Small intestine (tissue), 7 donors: ENCODE data around the gene RFX3. TPM values are rescaled to one million over a fixed set of nuclear protein-coding genes. Genes with fewer than 3 reads are reported as not detected.

Source experiments
- DNase-seq, 2 donors: peaks; one replicate each; pipeline versions ENCODE4 v3.0.0 to v3.0.0-alpha.2; 2013
- FAIRE-seq: peaks from 2 replicates; lab custom pipeline; 2012; peaks lifted over from hg19 to GRCh38; lab: Jason Lieb, UNC
- H3K27ac ChIP-seq, 3 donors: one replicate each; pipeline ENCODE4 v1.5.1; 2013; ENCODE audit warnings: low read length in 2 of 3, mild to moderate bottlenecking in 2 of 3, control low read depth in 1 of 3, inconsistent platforms in 1 of 3, low read depth in 1 of 3, moderate library complexity in 1 of 3
- H3K27me3 ChIP-seq, 3 donors: one replicate each; pipeline ENCODE4 v1.6.1; 2013; ENCODE audit warnings: low read length in 3 of 3, inconsistent platforms in 1 of 3; ENCODE audit not compliant: control insufficient read depth in 3 of 3, insufficient read depth in 3 of 3
- H3K36me3 ChIP-seq, 3 donors: one replicate each; pipeline ENCODE4 v1.6.1; 2013; ENCODE audit warnings: low read length in 3 of 3, inconsistent platforms in 1 of 3, low read depth in 1 of 3, mild to moderate bottlenecking in 1 of 3, moderate library complexity in 1 of 3; ENCODE audit not compliant: control insufficient read depth in 3 of 3, insufficient read depth in 2 of 3
- H3K4me1 ChIP-seq, 3 donors: one replicate each; pipeline ENCODE4 v1.6.1; 2013; ENCODE audit warnings: low read length in 2 of 3, inconsistent platforms in 1 of 3, low read depth in 1 of 3, mild to moderate bottlenecking in 1 of 3, moderate library complexity in 1 of 3; ENCODE audit not compliant: control insufficient read depth in 3 of 3, insufficient read depth in 2 of 3
- H3K4me3 ChIP-seq, 3 donors: one replicate each; pipeline ENCODE4 v1.5.1; 2013; ENCODE audit warnings: low read length in 3 of 3, control low read depth in 1 of 3, inconsistent platforms in 1 of 3, low read depth in 1 of 3, mild to moderate bottlenecking in 1 of 3, moderate library complexity in 1 of 3
- H3K9me3 ChIP-seq, 2 donors: one replicate each; pipeline ENCODE4 v1.6.1; 2013; ENCODE audit warnings: low read depth in 1 of 2, low read length in 1 of 2; ENCODE audit not compliant: control insufficient read depth in 2 of 2, insufficient read depth in 1 of 2
- WGBS, 3 donors: extraction: QIAGEN DNeasy Blood & Tissue Kit; methylation state at CpG; one replicate each; pipeline ENCODE4 v1.1.7; 2013; 5-methylcytosine and 5-hydroxymethylcytosine counted together
- polyA plus RNA-seq, 4 donors: library from polyadenylated mRNA; stranded (reverse) in 3 of 4; unstranded in 1 of 4; fragments of 200-250 nt in 3 of 4; fragments of 120-200 nt in 1 of 4; gene quantifications; one replicate each; pipeline versions ENCODE4 v1.2.1 to v1.2.3, GENCODE V29; 2013
- donor health status: healthy with polysubstance abuse.
- donor health status: control.
- donor health status: control.
- donor health status: Bipolar disorder and iron deficiency.
- donor health status: healthy.

RFX3 gene
- polyA plus RNA-seq, 4 donors: 0.27 to 8.1 (median 1.3) TPM

DNA sequence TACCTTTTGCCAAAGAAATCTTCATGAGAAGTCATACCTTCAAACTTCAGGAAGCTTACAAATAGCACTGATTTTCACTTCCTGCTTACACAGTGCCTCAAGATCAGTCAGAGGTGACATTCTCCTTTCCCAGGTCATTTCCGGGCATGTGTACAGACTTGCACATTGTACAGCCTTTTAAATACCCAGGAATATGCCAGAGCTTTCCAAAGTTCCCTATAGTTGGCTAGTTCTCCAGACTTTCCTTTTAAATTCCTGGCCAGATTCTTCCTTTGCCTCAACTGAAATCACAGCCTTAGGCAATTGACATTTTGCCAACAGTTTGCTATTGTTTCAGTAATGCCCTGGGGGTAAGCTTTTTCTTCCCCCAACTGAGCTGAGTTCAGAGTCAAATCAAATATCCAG lies 47.2 kb downstream of the RFX3 start:
- peak overlapping the region in 1 of 3 donors; percentile 74 for H3K27ac ChIP-seq
- peaks cover 0 to 7% of the 10 kb centered on the region in 2 donors for H3K9me3 ChIP-seq
- no peak overlapping the region for H3K4me3 ChIP-seq
- H3K36me3 ChIP-seq: peaks cover 0 to 4% (median 0%) of the 10 kb centered on the region in 3 donors
- 71 to 86% (median 75%) methylated on average over 1 of the region's 1 CpG for WGBS, 3 donors
- no peaks in the 10 kb centered on the region for H3K4me1 ChIP-seq
- DNase-seq (peak in 1 of 2 donors; percentile 34), FAIRE-seq (no peak)
- no peaks in the 10 kb centered on the region for H3K27me3 ChIP-seq

DNA sequence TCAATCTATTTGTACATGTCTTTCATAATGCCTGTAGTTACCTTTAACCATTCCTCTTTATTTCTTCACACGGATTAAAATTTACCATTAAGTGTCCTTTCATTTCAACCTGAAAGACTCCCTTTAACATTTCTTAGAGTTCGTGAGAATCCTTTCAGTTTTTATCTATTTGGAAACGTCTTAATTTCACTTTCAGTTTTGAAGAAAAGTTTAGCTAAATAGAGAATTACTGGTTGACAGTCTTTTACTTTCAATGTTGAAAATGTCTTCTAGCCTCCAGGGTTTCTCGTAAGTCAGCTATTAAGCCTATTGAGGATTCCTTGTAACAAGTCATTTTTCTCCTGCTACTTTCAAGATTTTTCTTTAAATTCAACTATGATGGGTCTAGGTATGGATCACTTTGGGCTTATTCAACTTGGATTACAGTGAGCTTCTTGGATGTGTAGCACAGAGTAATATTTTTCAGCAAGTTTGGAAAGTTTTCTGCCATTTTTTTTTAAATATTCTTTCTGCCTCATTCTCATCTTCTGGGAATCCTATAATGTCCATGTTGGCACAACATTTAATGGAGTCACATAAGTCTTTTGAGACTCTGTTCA lies 48.5 kb downstream of the RFX3 start:
- Histone ChIP-seq H3K27me3 (no peaks in the 10 kb centered on the region), H3K9me3 (peaks cover 0 to 7% of the 10 kb centered on the region in 2 donors), H3K4me3 (no peak overlapping the region), H3K4me1 (no peaks in the 10 kb centered on the region), H3K36me3 (peaks cover 0 to 2% (median 0%) of the 10 kb centered on the region in 3 donors), H3K27ac (no peak overlapping the region)
- DNase-seq: peak in 1 of 2 donors; percentile 30
- peak; percentile 15 for FAIRE-seq
- whole genome bisulfite sequencing, 3 donors: 20 to 35% (median 28%) methylated on average over 4 of the region's 4 CpGs

DNA sequence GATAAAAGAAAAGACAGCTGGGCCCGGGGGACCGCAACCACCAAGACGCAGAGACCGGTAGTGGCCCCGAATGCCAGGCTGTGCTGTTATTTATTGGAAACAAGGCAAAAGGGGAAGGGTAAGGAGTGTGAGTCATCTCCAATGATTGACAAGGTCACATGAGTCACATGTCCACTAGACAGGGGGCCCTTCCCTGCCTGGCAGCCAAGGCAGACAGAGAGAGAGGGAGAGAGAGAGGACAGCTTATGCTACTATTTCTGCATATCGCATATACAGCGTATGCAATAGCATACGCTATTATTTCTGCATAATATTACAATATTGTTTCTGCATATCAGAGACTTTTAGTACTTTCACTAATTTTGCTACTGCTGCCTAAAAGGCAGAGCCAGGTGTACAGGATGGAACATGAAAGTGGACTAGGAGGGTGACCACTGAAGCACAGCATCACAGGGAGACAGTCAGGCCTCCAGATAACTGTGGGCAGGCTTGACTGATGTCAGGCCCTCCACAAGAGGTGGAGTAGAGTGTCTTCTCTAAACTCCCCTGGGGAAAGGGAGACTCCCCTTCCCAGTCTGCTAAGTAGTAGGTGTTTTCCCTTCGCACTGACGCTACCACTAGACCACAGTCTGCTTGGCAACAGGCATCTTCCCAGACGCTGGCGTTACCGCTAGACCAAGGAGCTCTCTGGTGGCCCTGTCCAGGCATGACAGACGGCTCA lies 50.3 kb downstream of the RFX3 start:
- Histone ChIP-seq H3K27ac (no peak overlapping the region), H3K36me3 (peaks cover 0 to 2% (median 0%) of the 10 kb centered on the region in 3 donors), H3K9me3 (peaks cover 0 to 7% of the 10 kb centered on the region in 2 donors), H3K4me1 (no peaks in the 10 kb centered on the region), H3K4me3 (no peak overlapping the region), H3K27me3 (no peaks in the 10 kb centered on the region)
- DNase-seq (no peak), FAIRE-seq (no peak)
- WGBS, 3 donors: 88 to 96% (median 94%) methylated on average over 14 of the region's 14 CpGs

DNA sequence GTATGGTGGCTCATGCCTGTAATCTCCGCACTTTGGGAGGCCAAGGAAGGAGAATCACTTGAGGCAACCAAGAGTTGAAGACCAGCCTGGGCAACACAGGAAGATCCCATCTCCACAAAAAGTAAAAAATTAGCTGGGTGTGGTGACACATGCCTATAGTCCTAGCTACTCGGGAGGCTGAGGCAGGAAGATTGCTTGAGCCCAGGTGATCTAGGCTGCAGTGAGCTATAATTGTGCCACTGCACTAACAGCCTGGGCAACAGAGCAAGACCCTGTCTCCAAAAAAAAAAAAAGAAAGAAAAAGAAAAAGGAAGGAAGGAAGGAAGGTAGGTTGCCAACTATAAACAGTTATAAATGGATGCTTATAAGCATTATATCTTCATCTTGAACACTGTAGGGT lies 51.0 kb downstream of the RFX3 start:
- FAIRE-seq (no peak), DNase-seq (no peak)
- no peak overlapping the region for H3K4me3 ChIP-seq
- H3K9me3 ChIP-seq: peaks cover 0 to 7% of the 10 kb centered on the region in 2 donors
- no peaks in the 10 kb centered on the region for H3K4me1 ChIP-seq
- WGBS, 3 donors: 94 to 98% (median 94%) methylated on average over 2 of the region's 2 CpGs
- peaks cover 0 to 2% (median 0%) of the 10 kb centered on the region in 3 donors for H3K36me3 ChIP-seq
- no peaks in the 10 kb centered on the region for H3K27me3 ChIP-seq
- no peak overlapping the region for H3K27ac ChIP-seq

DNA sequence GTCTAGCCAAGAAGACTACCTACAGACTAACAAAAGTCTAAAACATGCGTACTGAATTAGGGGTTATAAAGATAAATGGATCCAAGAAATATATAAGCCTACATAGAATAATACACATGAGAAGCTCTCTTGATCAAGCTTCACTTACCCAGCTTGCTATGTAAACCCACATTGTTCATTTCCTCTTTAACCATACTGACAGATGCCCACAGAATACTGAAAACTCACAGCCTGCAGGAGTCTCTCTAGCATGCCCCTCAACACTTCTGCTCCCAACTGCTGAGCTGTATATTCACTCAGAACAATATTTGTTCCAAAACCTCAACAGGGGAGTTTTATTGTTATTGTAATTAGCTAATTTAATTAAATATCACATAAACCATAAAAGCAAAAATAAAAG lies 52.4 kb downstream of the RFX3 start:
- peaks cover 0 to 2% (median 0%) of the 10 kb centered on the region in 3 donors for H3K36me3 ChIP-seq
- 85 to 93% (median 86%) methylated on average over 1 of the region's 1 CpG for WGBS, 3 donors
- FAIRE-seq: no peak

DNA sequence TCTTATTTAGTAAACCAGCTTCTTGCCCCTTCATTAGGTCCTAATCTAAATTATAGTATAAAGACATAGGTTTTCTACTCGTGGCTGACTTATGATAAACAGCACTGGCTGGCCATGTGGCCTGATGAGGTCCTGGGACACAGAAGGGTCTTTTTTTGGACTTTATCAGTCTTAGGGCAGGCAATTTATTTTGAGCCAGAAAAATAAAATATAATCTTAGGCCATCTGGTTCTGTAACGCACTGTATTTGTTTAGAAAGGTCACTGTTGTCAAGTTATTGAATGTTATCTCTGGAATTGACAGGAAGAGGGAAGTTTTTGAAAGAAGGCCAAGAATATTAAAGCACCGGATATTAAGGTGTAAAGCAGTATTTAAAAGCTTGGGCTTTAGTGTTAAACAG lies 53.9 kb downstream of the RFX3 start:
- FAIRE-seq (no peak), DNase-seq (no peak)
- H3K27me3 ChIP-seq: no peaks in the 10 kb centered on the region
- H3K9me3 ChIP-seq: peaks cover 0 to 3% of the 10 kb centered on the region in 2 donors
- H3K4me3 ChIP-seq: no peak overlapping the region
- H3K27ac ChIP-seq: no peak overlapping the region
- H3K36me3 ChIP-seq: peaks cover 0 to 2% (median 0%) of the 10 kb centered on the region in 3 donors
- 20 to 46% (median 40%) methylated on average over 3 of the region's 3 CpGs for WGBS, 3 donors
- H3K4me1 ChIP-seq: no peaks in the 10 kb centered on the region

More for the DNA sequence above, 52.4 kb downstream of the RFX3 start:
- H3K27me3 ChIP-seq: no peaks in the 10 kb centered on the region
- H3K4me3 ChIP-seq: no peak overlapping the region
- peaks cover 0 to 3% of the 10 kb centered on the region in 2 donors for H3K9me3 ChIP-seq
- no peak overlapping the region for H3K27ac ChIP-seq
- no peaks in the 10 kb centered on the region for H3K4me1 ChIP-seq
- no peak for DNase-seq

DNA sequence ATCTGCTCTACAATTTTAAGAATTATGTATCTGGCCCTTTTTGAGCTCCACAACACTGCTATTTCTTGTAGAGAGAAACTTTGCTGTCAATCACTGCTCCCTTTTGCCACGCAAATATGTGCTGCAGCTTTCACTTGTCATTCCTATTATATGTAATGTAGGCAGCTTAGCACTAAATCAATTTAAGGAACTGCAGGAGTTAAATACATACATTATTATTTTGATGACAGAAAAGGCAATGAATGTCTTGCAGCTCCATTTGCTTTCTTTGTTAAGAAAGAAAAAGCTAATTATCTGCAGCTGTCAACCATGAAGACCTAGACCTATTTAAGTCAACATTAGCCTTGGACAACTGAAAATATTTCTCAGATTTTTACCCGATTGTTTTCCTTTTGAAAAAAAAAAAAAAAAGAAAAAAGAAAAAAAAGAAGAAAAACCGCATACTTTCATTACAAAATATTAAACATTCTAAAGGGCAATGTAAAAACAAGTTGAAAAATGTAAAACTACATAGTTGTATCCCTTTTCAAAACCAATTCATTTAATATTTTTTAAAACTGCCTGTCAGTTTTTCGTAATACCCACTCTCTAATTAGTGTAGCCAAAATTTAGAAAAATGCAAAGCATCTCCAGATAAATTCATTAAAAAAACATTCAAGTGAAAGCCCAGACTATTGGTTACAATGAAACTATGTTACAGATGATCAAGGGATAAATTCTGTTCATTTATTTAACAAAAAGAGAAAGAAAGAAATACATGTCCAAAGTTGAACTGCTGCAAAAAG lies 57.2 kb downstream of the RFX3 start:
- FAIRE-seq: peak; percentile 41
- 81 to 92% (median 87%) methylated on average over 4 of the region's 4 CpGs for WGBS, 3 donors
- no peaks in the 10 kb centered on the region for H3K27me3 ChIP-seq

DNA sequence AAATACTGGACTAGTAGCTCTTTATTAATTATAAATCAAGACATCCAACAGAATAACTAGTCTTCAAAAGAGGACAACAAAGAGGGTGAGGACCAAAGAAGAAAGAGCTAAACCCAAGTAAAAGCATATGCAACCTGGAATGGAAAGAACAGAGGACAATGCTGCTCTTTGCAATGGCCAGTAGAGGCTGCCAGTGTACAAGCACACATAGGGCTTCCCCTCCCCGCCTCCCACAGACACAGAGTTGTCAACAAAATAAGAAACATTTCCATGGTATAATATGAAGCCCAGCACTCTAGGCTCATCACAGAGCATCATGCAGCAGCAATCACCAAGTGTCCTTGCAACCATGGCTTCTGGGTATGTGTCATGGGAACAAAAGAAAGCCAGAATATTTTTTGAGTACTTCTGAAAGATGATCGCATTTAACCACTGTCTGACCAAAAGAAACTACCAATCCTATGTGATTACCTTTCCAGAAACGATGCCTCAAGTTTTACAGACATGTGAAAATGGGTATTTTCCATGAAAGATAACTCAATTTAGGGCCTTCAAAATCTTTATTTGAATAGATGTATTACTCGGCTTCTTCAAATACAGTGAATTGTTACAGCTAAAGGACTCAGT lies 58.1 kb downstream of the RFX3 start:
- WGBS, 3 donors: 54 to 68% (median 66%) methylated on average over 4 of the region's 4 CpGs
- H3K4me3 ChIP-seq: no peak overlapping the region
- H3K36me3 ChIP-seq: no peaks in the 10 kb centered on the region
- FAIRE-seq (no peak), DNase-seq (peak; percentile 47 to 59)
- no peaks in the 10 kb centered on the region for H3K9me3 ChIP-seq
- H3K27me3 ChIP-seq: no peaks in the 10 kb centered on the region
- no peaks in the 10 kb centered on the region for H3K4me1 ChIP-seq
- H3K27ac ChIP-seq: no peak overlapping the region

More for the DNA sequence above, 57.2 kb downstream of the RFX3 start:
- Histone ChIP-seq H3K27ac (no peak overlapping the region), H3K4me1 (no peaks in the 10 kb centered on the region), H3K4me3 (no peak overlapping the region), H3K36me3 (no peaks in the 10 kb centered on the region), H3K9me3 (no peaks in the 10 kb centered on the region)
- no peak for DNase-seq
